Activated CD4-positive, alpha-beta T cell treated with anti-CD3 and anti-CD28 coated beads, Interleukin-2, Interleukin-4, amounts not matched to agents 100 ng/mL and 50 ng/mL, durations not matched to agents 16 hours and 8 hours (primary cell): Measurements from ENCODE around the gene PMEPA1.
A peak's percentile ranks its signal among the peaks of the same experiment; 100 is the strongest.

Source experiments
- DNase-seq: peaks from one replicate; pipeline ENCODE4 v3.0.0-alpha.2; 2020; ENCODE audit warnings: low spot score

Gene PMEPA1

GRCh38 chr20:57711311-57711712 is 1.5 kb upstream of the PMEPA1 start:
- no peak for DNase-seq

GRCh38 chr20:57710841-57711240 is 1.0 kb upstream of the PMEPA1 start:
- DNase-seq: no peak

DNA sequence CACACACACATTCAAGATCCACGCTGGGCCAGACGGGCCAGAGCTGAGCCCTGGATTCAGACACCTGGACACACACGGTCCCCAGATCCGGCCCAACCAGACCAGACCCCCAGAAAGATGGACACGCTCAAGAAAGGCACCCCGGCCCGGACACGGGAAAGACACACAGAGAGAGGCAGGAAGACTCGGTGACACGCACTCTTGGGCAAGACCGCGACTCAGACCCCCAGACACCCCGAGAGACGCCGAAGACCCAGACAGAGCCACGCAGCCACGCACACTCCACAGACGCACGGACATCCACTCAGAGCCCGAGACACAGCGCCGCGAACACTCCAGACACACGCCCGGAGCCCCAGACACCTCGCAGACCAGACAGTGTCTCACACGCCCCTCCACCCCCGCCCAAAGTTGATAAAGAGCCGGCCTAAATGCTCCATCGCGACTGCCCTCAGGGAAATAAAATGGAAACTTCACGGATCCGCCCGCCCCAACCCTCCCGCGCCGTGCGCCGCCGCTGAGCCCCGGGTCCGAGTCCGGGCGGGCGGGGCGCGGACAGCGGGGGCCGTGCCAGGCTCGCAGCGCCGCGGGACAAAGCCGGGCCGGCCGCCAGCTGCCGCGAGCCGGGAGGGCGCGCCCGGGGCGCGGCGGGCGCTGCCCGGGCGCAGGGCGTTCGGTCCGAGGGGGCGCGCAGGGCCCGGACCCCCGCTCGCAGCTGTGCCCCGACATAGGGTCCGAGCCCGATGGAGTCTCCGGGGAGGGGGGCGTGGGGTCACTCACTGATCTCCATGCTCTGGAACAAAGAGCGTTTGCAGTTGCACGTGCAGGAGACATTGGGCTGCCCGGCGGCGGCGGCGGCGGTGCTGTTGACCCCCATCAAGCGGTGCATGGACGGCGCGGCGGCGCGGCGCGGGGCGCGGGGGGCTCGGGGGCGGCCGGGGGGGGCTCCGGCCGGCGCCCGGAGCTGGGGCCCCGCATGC is 831 bp downstream of the PMEPA1 start:
- no peak for DNase-seq

- no peak for DNase-seq
Measured at GRCh38 chr20:57707849-57708693, 1.7 kb downstream of the PMEPA1 start.

GRCh38 chr20:57707320-57707719 is 2.5 kb downstream of the PMEPA1 start:
- no peak for DNase-seq

DNA sequence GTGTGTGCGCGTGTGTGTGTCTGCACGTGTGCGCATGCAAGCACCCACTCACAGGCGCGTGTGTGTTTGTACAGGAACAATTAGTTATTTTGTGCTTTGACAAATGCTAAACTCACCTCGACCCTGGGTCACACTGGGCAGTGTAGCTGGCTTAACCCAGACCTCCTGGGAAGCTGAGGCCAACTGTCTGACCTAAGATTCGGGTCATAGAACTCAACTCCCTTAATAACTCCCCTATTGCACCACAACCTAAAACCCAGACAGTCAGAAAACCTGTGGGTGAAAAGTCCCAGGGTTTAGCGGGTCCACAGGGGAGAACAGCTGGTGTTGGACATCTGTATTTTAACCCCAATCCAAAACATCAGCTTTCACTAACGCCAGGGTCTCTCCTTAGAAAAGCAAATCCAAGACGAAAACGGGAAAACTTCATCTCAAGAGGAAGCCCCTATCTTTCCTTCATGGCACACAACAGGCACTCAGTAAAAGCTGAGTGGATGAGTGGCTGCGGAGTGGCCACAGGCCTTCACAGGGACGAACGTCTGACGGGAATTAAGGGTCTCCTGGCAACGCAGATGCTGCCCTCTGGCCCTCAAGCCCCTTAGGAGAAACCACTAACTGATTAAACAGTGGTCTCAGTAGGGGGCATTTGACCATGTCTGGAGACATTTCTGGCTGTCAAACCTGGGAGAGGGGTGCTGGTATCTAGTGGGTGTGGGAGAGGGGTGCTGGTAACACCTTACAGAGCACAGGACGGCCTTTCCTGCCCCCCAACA is 4.5 kb downstream of the PMEPA1 start:
- DNase-seq: no peak

- DNase-seq: no peak
Measured at GRCh38 chr20:57704245-57704644, 5.6 kb downstream of the PMEPA1 start.

DNA sequence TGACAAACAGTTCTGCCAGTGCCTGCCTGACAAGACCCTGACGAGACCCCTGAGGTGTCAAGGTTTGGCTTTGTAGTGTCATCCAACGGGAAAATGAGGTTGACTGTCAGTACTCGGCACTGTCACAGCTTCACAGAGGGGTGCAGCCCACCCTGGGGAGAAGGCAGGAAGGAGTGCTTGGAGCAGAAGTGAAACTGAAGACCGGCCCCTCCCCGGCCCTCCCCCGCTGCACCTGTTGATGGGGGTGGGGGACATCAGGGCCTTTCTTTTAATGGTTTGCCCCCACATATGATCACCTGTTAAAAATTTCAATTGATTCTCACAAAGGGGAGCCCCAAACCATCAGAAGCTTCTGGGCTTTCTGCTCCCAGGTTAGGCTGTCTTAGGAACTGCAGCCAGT is 6.8 kb downstream of the PMEPA1 start:
- DNase-seq: no peak

- DNase-seq: no peak
Measured at GRCh38 chr20:57702521-57702920, 7.3 kb downstream of the PMEPA1 start.

DNA sequence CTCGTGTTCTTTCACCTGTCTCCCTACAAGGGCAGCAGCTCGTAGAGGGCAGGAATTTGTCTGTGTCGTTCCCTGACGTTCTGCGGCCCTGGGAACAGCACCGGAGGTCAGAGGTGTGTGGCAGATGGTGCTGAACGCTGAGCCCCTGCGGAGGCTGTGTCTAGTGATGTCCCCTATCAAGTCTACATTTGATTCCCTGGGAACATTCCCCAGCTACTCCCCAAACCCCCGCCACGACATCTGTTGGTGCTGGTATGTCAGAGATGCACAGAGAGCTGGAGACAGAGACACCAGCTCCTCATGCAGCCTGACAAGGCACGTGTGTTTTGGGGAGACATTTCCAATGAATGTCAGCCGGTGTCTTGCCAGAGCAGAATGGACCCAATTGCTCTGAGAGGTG is 7.7 kb downstream of the PMEPA1 start:
- DNase-seq: no peak

DNA sequence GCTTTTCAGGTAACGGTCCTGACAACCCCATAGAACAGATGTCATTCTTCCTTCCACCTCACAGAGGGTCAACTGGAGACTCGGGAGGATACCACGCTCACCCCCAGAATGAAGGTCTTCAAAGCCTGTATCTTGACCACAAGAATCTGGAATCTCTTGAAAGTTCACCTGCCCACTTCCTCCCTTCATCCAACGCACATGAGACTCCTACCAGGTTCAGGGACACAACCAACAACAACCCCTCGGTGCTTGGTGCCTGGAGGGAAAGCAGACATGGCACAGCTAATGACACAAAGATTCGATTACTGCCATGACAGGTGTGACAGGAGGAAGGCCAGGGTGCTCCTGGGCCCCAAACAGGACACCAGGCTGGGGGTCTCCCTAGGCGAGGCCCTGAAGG is 8.2 kb downstream of the PMEPA1 start:
- no peak for DNase-seq

DNA sequence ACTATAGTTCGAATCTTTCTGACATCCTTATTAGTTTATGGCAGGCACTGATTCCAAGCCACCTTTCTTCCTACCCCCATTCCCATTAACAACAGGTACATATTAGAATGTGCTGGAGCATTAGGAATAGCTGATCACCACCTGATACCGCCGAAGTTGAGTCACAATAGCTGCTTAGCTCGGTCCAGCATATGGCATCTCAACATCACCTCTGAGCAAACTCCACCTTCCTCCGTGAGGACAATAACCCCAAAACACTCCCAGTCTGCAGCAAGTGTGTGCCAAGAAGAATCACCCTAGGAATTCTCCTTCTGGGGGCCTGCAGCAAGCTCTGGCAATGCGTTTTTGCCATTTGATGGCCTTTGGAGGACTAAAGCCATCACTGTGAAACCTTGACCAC is 8.7 kb downstream of the PMEPA1 start:
- DNase-seq: no peak

DNA sequence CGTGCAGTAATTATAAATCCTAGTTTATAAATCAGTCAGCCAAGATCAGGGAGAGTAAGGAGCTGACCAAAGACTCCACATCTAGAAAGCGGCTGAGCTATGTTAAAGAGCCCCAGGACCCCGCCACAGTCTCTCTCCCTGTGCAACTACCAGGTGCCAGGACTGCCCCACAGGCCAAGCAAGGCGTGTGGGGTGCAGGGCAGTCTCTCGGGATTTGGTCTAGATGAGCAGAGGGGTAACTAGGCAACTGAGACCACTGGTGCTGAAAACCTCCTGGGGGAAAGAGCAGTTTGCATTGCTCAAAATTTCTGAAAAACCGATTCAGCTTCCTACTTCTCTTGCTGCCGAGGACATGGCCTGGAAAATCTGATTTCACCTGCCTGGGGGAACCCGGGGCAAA is 10.4 kb downstream of the PMEPA1 start:
- no peak for DNase-seq

- no peak for DNase-seq
Measured at GRCh38 chr20:57698867-57699275, 10.9 kb downstream of the PMEPA1 start.

GRCh38 chr20:57698116-57698866 is 11.5 kb downstream of the PMEPA1 start:
- DNase-seq: peak; percentile 82

DNA sequence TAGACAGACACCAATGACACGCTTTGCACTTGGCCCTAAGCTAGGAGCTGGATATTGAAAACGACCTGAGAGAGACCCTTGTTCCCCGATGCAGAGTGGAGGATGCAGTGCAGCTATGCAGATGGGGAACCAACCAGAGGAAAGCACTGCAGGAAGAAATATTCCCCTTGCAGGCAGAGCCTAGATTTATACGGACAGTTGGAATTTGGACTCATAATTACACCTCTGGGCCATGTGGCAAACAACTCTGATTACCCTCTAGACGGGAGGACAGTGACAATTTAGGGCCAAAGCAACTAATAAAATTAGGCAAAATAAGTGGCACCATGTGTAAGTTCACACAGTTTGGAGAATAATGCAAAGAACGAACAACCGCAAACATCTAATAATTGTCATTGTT is 12.3 kb downstream of the PMEPA1 start:
- DNase-seq: no peak

GRCh38 chr20:57696401-57696961 is 13.3 kb downstream of the PMEPA1 start:
- DNase-seq: no peak

DNA sequence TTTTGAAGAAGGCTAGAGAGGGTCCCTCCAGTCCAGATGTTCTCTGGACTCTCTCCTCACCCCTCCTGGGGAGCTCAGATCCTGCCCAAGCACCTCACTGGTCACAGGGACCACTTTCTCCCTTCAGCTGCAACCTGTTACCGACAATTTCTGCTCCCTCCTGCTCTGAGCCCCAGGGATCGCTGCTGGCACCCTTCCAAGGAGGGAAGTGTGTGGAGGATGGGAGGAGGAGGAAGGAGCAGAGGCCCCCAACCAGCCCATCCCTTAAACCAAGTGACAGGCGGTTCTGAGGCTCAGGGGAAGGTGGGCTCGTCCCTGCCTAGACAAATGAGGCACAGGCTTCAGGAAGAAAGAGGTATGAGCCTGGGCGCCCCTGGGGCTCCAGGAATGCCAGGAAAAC is 13.9 kb downstream of the PMEPA1 start:
- DNase-seq: no peak

GRCh38 chr20:57695012-57695411 is 14.8 kb downstream of the PMEPA1 start:
- DNase-seq: no peak

DNA sequence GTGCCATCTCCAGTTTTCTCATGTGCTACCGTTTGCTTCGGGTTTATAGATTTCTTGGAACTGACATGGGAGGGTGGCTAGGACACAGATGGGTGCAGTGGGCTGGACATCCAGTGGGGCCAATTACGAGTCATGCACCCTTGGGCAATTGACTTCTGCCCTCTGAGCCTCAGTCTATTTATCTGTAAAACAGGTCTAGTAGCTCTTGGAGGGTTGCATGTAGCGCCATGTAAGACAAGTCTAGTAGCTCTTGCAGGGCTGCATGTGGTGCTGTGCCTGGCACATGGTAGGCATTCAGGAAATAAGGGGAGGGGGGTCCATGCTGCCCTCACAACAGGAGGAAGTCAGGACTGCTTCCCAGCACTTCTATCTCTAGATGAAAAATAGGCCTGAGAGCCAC is 15.3 kb downstream of the PMEPA1 start:
- no peak for DNase-seq

DNA sequence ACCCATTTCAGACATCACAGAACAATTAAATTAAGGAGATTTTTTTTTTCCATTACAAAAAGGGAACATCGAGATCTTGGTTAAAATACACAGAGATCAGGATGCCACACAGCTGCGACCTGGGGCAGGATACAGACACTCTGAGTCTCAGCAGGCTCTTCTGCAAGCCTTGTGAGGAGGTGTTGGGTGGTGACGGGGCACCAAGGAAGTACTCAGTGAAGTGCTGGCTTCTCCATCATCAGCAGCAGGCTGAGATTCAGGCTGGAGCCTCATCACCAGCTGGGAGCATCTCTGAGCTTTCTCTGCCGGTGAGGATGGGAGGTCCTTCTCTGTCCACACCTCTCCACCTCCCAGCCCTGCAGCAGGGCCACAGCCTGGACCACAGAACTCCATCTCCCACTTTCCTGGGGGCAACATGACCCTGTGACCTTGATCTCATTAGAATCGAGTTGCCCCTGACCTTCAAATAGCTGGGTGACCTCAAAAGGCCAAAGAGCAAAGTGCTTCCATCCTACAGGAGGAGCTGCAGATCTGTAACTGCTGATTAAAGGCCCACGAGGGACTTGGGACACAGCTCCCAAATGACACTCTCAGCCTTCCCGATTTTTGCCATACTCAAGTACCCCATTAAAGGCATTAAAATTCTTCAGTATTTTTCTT is 16.0 kb downstream of the PMEPA1 start:
- DNase-seq: no peak
